ENCODE measurements around the gene CBFA2T3. TPM values are rescaled to one million over a fixed set of nuclear protein-coding genes. Genes with fewer than 3 reads are reported as not detected.
"Not testable (repeated sequence)": the region's sequence is repeated elsewhere in the genome, so short reads cannot be mapped to it uniquely, and the experiment has no call there.

The CBFA2T3 gene
- total RNA-seq, 4 donors from 2014 or later = 1.4 to 5.8 (median 1.5) TPM

GRCh38 chr16:88920618-88921590 lies 56.1 kb downstream of the CBFA2T3 start:
- Histone ChIP-seq H3K27ac (peak overlapping the region in 3 of 4 donors; percentile 60 to 76 (median 60)), H3K4me1 (peaks cover 0 to 48% (median 24%) of the 10 kb centered on the region in 3 donors), H3K36me3 (no peaks in the 10 kb centered on the region), H3K4me3 (no peak overlapping the region), H3K27me3 (peaks cover 89% of the 10 kb centered on the region), H3K9me3 (no peaks in the 10 kb centered on the region)
- ATAC-seq = peak; percentile 83
- WGBS, 2 donors (ENCODE audit: low coverage in 1 of 2) = 15 to 40% methylated on average over 3 to 10 of the region's 28 CpGs
- TF ChIP-seq POLR2AphosphoS5 (IDR thresholded peaks at IDR 0.05) (peak; percentile 54), POLR2A (IDR thresholded peaks at IDR 0.05) (no peak), CTCF (IDR thresholded peaks at IDR 0.05) (no peak)

GRCh38 chr16:88919936-88920335 lies 57.1 kb downstream of the CBFA2T3 start:
- no peak overlapping the region for H3K27ac ChIP-seq
- no peaks in the 10 kb centered on the region for H3K9me3 ChIP-seq
- no peak overlapping the region for H3K4me3 ChIP-seq
- ATAC-seq = no peak
- TF ChIP-seq EP300 (IDR thresholded peaks at IDR 0.05) (no peak), CTCF (IDR thresholded peaks at IDR 0.05) (no peak), POLR2A (IDR thresholded peaks at IDR 0.05) (no peak), POLR2AphosphoS5 (IDR thresholded peaks at IDR 0.05) (no peak)
- no peaks in the 10 kb centered on the region for H3K36me3 ChIP-seq
- WGBS, 2 donors (ENCODE audit: low coverage in 1 of 2) = 87 to 100% methylated on average over 1 to 9 of the region's 12 CpGs
- H3K27me3 ChIP-seq = peaks cover 86% of the 10 kb centered on the region
- H3K4me1 ChIP-seq = peaks cover 0 to 40% (median 24%) of the 10 kb centered on the region in 3 donors

GRCh38 chr16:88918896-88919295 lies 58.1 kb downstream of the CBFA2T3 start:
- Histone ChIP-seq H3K27me3 (peaks cover 86% of the 10 kb centered on the region), H3K4me1 (peaks cover 0 to 36% (median 24%) of the 10 kb centered on the region in 3 donors)
- H3K9me3 ChIP-seq, H3K4me3 ChIP-seq, ATAC-seq, H3K36me3 ChIP-seq, H3K27ac ChIP-seq: not testable (repeated sequence)
- 95 to 100% methylated on average over 2 to 8 of the region's 8 CpGs for WGBS, 2 donors (ENCODE audit: low coverage in 1 of 2)

- Histone ChIP-seq H3K4me3 (no peak overlapping the region), H3K27me3 (peaks cover 86% of the 10 kb centered on the region), H3K27ac (no peak overlapping the region), H3K36me3 (no peaks in the 10 kb centered on the region), H3K4me1 (peaks cover 0 to 32% (median 24%) of the 10 kb centered on the region in 3 donors), H3K9me3 (no peaks in the 10 kb centered on the region)
- WGBS, 2 donors (ENCODE audit: low coverage in 1 of 2) = 100% methylated on average over 1 of the region's 19 CpGs; no CpG with 5 or more reads in 1 of the 2 donors
- TF ChIP-seq CTCF (IDR thresholded peaks at IDR 0.05) (no peak), EP300 (IDR thresholded peaks at IDR 0.05) (no peak), POLR2AphosphoS5 (IDR thresholded peaks at IDR 0.05) (no peak), POLR2A (IDR thresholded peaks at IDR 0.05) (no peak)
- ATAC-seq = no peak
Observed at GRCh38 chr16:88917915-88918627, 58.9 kb downstream of the CBFA2T3 start.

GRCh38 chr16:88917146-88917914 lies 59.7 kb downstream of the CBFA2T3 start:
- peaks cover 86% of the 10 kb centered on the region for H3K27me3 ChIP-seq
- no peak for ATAC-seq
- TF ChIP-seq POLR2AphosphoS5 (IDR thresholded peaks at IDR 0.05) (no peak), EP300 (IDR thresholded peaks at IDR 0.05) (no peak), CTCF (IDR thresholded peaks at IDR 0.05) (no peak)
- no peak overlapping the region for H3K4me3 ChIP-seq
- H3K27ac ChIP-seq = no peak overlapping the region
- peaks cover 0 to 24% (median 20%) of the 10 kb centered on the region in 3 donors for H3K4me1 ChIP-seq
- H3K9me3 ChIP-seq = no peaks in the 10 kb centered on the region
- WGBS, 2 donors (ENCODE audit: low coverage in 1 of 2) = 55 to 62% methylated on average over 7 to 19 of the region's 30 CpGs
- H3K36me3 ChIP-seq = no peaks in the 10 kb centered on the region

Data from gastroesophageal sphincter (tissue), 4 donors.